H9 (cell line): ENCODE data around the gene MOSMO. TPM values are rescaled to one million over a fixed set of nuclear protein-coding genes. Genes with fewer than 3 reads are reported as not detected.

ENCODE experiments used
- DNase-seq: peaks from one replicate; pipeline ENCODE4 v3.0.0-alpha.2; 2017
- H2AFZ ChIP-seq: one replicate; pipeline ENCODE4 v1.6.1; 2013; ENCODE audit warnings: mild to moderate bottlenecking, low read length, control low read depth, moderate library complexity
- H2AK5ac ChIP-seq: 2 replicates; pipeline ENCODE4 v1.6.1; 2013; ENCODE audit warnings: low read length, control low read depth, mixed read lengths; ENCODE audit not compliant: insufficient read length
- H2BK120ac ChIP-seq: one replicate; pipeline ENCODE4 v1.6.1; 2013; ENCODE audit warnings: low read depth, mild to moderate bottlenecking, low read length, control low read depth, inconsistent platforms; ENCODE audit not compliant: poor library complexity, severe bottlenecking
- H2BK12ac ChIP-seq: 2 replicates; pipeline ENCODE4 v1.6.1; 2013; ENCODE audit warnings: low read length, control low read depth, mixed read lengths, low read depth; ENCODE audit not compliant: insufficient read length
- H2BK15ac ChIP-seq: 2 replicates; pipeline ENCODE4 v1.6.1; 2013; ENCODE audit warnings: low read depth, low read length, control low read depth
- H2BK20ac ChIP-seq: one replicate; pipeline ENCODE4 v1.6.1; 2013; ENCODE audit warnings: low read depth, mild to moderate bottlenecking, low read length, control low read depth, inconsistent platforms; ENCODE audit not compliant: poor library complexity, severe bottlenecking
- H2BK5ac ChIP-seq: 2 replicates; pipeline ENCODE4 v1.6.1; 2013; ENCODE audit warnings: low read length, control low read depth, mixed read lengths; ENCODE audit not compliant: insufficient read length
- H3K14ac ChIP-seq: 2 replicates; pipeline ENCODE4 v1.6.1; 2013; ENCODE audit warnings: low read length, control low read depth; ENCODE audit not compliant: insufficient read depth
- H3K18ac ChIP-seq: 2 replicates; pipeline ENCODE4 v1.6.1; 2013; ENCODE audit warnings: low read depth, mild to moderate bottlenecking, mixed read lengths, low read length, control low read depth; ENCODE audit not compliant: insufficient read length
- H3K23ac ChIP-seq: 2 replicates; pipeline ENCODE4 v1.6.1; 2013; ENCODE audit warnings: low read length, control low read depth, mixed read lengths, low read depth; ENCODE audit not compliant: insufficient read length
- H3K23me2 ChIP-seq: 2 replicates; pipeline ENCODE4 v1.6.1; 2013; ENCODE audit warnings: low read depth, mild to moderate bottlenecking, mixed read lengths, low read length, control low read depth; ENCODE audit not compliant: insufficient read length, poor library complexity, severe bottlenecking
- H3K27ac ChIP-seq: 2 replicates; pipeline ENCODE4 v1.5.1; 2013; ENCODE audit warnings: low read length, control low read depth, mixed read lengths, low read depth; ENCODE audit not compliant: insufficient read length
- H3K27me3 ChIP-seq: 2 replicates; pipeline ENCODE4 v1.6.1; 2013; ENCODE audit warnings: low read length, control low read depth, inconsistent platforms; ENCODE audit not compliant: insufficient read depth
- H3K4ac ChIP-seq: 2 replicates; pipeline ENCODE4 v1.6.1; 2013; ENCODE audit warnings: low read depth, mild to moderate bottlenecking, control low read depth, inconsistent platforms, low read length, moderate library complexity
- H3K4me1 ChIP-seq: 2 replicates; pipeline ENCODE4 v1.6.1; 2013; ENCODE audit warnings: low read length, control low read depth, inconsistent platforms; ENCODE audit not compliant: insufficient read depth
- H3K4me2 ChIP-seq: 2 replicates; pipeline ENCODE4 v1.6.1; 2013; ENCODE audit warnings: low read length, control low read depth, mixed read lengths; ENCODE audit not compliant: insufficient read length, insufficient read depth
- H3K56ac ChIP-seq: 2 replicates; pipeline ENCODE4 v1.6.1; 2013; ENCODE audit warnings: low read depth, mild to moderate bottlenecking, mixed read lengths, low read length, control low read depth; ENCODE audit not compliant: insufficient read length
- H3K79me1 ChIP-seq: 2 replicates; pipeline ENCODE4 v1.6.1; 2013; ENCODE audit warnings: low read depth, mild to moderate bottlenecking, moderate library complexity, low read length, control low read depth, inconsistent platforms; ENCODE audit not compliant: insufficient read depth, poor library complexity, severe bottlenecking
- H3K79me2 ChIP-seq: 2 replicates; pipeline ENCODE4 v1.6.1; 2013; ENCODE audit warnings: low read length, control low read depth, inconsistent platforms; ENCODE audit not compliant: insufficient read depth
- H3K9ac ChIP-seq: 2 replicates; pipeline ENCODE4 v1.6.1; 2013; ENCODE audit warnings: low read length, control low read depth, mixed read lengths; ENCODE audit not compliant: insufficient read length; ENCODE audit errors: extremely low read depth
- H3K9me3 ChIP-seq: one replicate; pipeline ENCODE4 v1.6.1; 2013; ENCODE audit warnings: low read depth, low read length, inconsistent platforms; ENCODE audit not compliant: control insufficient read depth
- H3T11ph ChIP-seq: one replicate; pipeline ENCODE4 v1.6.1; 2013; ENCODE audit warnings: mild to moderate bottlenecking, low read length, control low read depth, inconsistent platforms
- H4K20me1 ChIP-seq: one replicate; pipeline ENCODE4 v1.6.1; 2013; ENCODE audit not compliant: control insufficient read depth, insufficient read length, insufficient read depth
- H4K5ac ChIP-seq: 2 replicates; pipeline ENCODE4 v1.6.1; 2013; ENCODE audit warnings: low read depth, mild to moderate bottlenecking, mixed read lengths, low read length, control low read depth; ENCODE audit not compliant: insufficient read length
- H4K8ac ChIP-seq: replicated peaks from 2 replicates; pipeline ENCODE4 v1.6.1; 2013; ENCODE audit warnings: low read length, control low read depth, mixed read lengths, low read depth; ENCODE audit not compliant: insufficient read length
- H4K91ac ChIP-seq: 2 replicates; pipeline ENCODE4 v1.6.1; 2013; ENCODE audit warnings: low read depth, mild to moderate bottlenecking, moderate library complexity, mixed read lengths, low read length, control low read depth; ENCODE audit not compliant: insufficient read length
- H3K27ac Mint-ChIP-seq, 3 experiments: 2 replicates in 2 of 3; 3 replicates in 1 of 3; pipeline ENCODE4 v1.8.0; 2020 to 2021; ENCODE audit warnings: mixed read lengths in 3 of 3, mild to moderate bottlenecking in 1 of 3, moderate library complexity in 1 of 3
- H3K27me3 Mint-ChIP-seq: 2 replicates; pipeline ENCODE4 v1.8.0; 2021; ENCODE audit warnings: low read depth, mild to moderate bottlenecking, moderate library complexity, mixed read lengths
- H3K36me3 Mint-ChIP-seq, 3 experiments: 2 replicates in 2 of 3; 3 replicates in 1 of 3; pipeline ENCODE4 v1.8.0; 2020 to 2021; ENCODE audit warnings: low read depth in 3 of 3, mixed read lengths in 3 of 3; ENCODE audit not compliant: insufficient read depth in 1 of 3
- H3K4me1 Mint-ChIP-seq, 2 experiments: 2 replicates each; pipeline ENCODE4 v1.8.0; 2020; ENCODE audit warnings: mixed read lengths in 2 of 2
- H3K4me3 Mint-ChIP-seq, 2 experiments: 2 replicates in 1 of 2; 3 replicates in 1 of 2; pipeline ENCODE4 v1.8.0; 2020 to 2021; ENCODE audit warnings: mild to moderate bottlenecking in 2 of 2, mixed read lengths in 2 of 2, moderate library complexity in 1 of 2
- H3K9me3 Mint-ChIP-seq, 2 experiments: 2 replicates in 1 of 2; 3 replicates in 1 of 2; pipeline ENCODE4 v1.8.0; 2020; ENCODE audit warnings: mild to moderate bottlenecking in 2 of 2, mixed read lengths in 2 of 2, moderate library complexity in 1 of 2
- CTCF ChIP-seq: fragments of 200-600 bp; sonication (generic); conservative IDR thresholded peaks from 3 replicates; pipeline ENCODE4 v1.8.0; 2021; ENCODE audit warnings: antibody characterized with exemption, mild to moderate bottlenecking
- WGBS: extraction: QIAGEN DNeasy Blood & Tissue Kit; methylation state at CpG from one replicate; pipeline ENCODE4 v1.1.7; 2013; ENCODE audit warnings: missing lambda C conversion rate, low lambda C conversion rate, mixed read lengths; ENCODE audit not compliant: insufficient read length; ENCODE audit errors: extremely low coverage; 5-methylcytosine and 5-hydroxymethylcytosine counted together
- total RNA-seq: library from RNA; stranded (reverse); gene quantifications from 2 replicates; pipeline ENCODE4 v1.2.1, GENCODE V29; 2021

Gene MOSMO
- total RNA-seq, 1 experiment from 2014 or later, result 13.5 TPM

- Mint-ChIP-seq H3K4me1 (0 out of 4 replicates have a peak, but pooled peaks cover 0 to 2% of the 10 kb centered on the region in 2 experiments), H3K36me3 (no peaks in the 10 kb centered on the region; a peak in 1 of 7 replicates), H3K4me3 (no peak overlapping the region), H3K27ac (no peak overlapping the region), H3K9me3 (no peaks in the 10 kb centered on the region), H3K27me3 (no peaks in the 10 kb centered on the region)
- H3K27me3 ChIP-seq, result no peaks in the 10 kb centered on the region
- H2AFZ ChIP-seq, result no peak overlapping the region
- no peak overlapping the region for H3K4ac ChIP-seq
- no peak overlapping the region for H4K5ac ChIP-seq
- H3K18ac ChIP-seq, result no peak overlapping the region
- no peak overlapping the region for H3K27ac ChIP-seq
- H3K23ac ChIP-seq, result no peak overlapping the region
- H3T11ph ChIP-seq, result no peak overlapping the region
- H2AK5ac ChIP-seq, result no peak overlapping the region
- H3K79me2 ChIP-seq, result no peaks in the 10 kb centered on the region
- H3K9ac ChIP-seq, result no peak overlapping the region
- H2BK15ac ChIP-seq, result no peak overlapping the region
- no peak overlapping the region for H3K4me2 ChIP-seq
- no peaks in the 10 kb centered on the region for H3K4me1 ChIP-seq
- no CpG with 5 or more reads among the region's 1 CpG for WGBS
- no peaks in the 10 kb centered on the region for H3K79me1 ChIP-seq
- H2BK12ac ChIP-seq, result no peak overlapping the region
- no peak overlapping the region for H2BK5ac ChIP-seq
- H4K8ac ChIP-seq, result no peak overlapping the region
- no peaks in the 10 kb centered on the region for H3K23me2 ChIP-seq
- TF ChIP-seq CTCF, result no peak
- no peak for DNase-seq
- H4K20me1 ChIP-seq, result no peaks in the 10 kb centered on the region
- H4K91ac ChIP-seq, result no peak overlapping the region
- H3K14ac ChIP-seq, result no peak overlapping the region
- no peak overlapping the region for H3K56ac ChIP-seq
- H2BK20ac ChIP-seq, result no peak overlapping the region
- H2BK120ac ChIP-seq, result no peak overlapping the region
- no peaks in the 10 kb centered on the region for H3K9me3 ChIP-seq
Measured at GRCh38 chr16:22078656-22079055, 70.7 kb downstream of the MOSMO start.
